GM18517 (cell line): ENCODE measurements around the gene DYSF.

Experiments used
- ATAC-seq: cut with Tn5 transposase; IDR thresholded peaks from one replicate; pipeline ENCODE4 v1.9.1; 2021; ENCODE audit warnings: mild to moderate bottlenecking, moderate library complexity; ENCODE audit not compliant: unreplicated experiment

The DYSF gene

DNA sequence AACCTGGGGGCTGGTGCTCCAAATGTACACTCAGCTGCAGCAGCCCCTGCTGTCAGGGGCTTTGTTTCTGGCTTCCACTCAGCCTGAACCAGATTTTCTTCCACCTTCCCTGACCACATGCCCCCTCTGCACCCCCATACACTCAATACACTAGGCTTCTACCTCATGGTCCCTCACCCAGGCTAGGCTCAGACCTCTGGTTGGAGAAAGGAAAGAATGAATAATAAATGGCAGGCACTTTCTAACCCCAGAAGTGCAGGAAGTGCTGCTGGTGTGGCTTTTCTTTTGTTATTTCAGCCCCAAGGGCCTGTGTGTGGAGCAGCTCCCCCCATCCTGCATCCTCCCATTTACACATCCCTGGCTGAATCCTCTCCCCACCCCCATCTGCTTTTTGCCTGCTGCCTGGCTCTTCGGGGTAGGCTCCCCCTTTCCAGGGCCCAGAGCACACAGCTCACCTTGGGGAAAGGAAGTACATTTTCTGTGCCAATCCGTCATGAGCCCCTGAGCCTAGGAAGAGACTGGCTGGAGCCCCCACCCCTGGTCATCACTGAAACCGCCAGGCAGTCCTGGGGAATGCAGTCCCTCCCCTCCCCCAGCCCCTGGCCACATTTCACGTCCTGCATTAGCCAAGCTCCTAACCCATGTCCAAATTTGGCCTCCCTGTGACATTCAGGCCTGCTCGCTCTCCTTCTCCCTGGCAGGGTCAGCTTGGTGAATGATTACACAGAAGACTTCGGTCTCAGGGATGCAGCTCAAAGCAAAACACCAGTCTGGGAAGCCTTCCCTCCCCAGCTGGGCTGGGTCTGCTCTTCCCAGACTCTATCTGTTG, 2.6 kb downstream of the DYSF start:
- ATAC-seq = no peak

DNA sequence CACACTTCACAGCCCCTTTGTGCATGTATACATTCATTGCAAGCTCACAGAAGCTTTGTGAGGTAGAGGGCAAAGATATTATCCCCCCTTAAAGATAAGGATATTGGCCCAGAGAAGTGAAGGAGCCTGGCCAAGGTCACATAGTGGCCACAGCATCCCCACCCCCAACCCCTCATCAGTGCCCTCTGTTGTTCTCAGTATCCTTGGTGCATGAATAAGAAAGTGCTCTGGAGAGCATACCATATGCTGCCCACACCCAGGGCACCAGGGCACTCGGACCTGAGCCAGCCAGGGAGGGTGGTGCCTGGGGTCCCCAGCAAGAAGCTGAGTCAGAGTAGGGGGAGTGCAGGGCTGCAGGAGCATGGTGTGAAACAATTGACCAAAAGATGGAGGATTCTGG, 3.3 kb downstream of the DYSF start:
- no peak for ATAC-seq

- no peak for ATAC-seq
Measured at GRCh38 chr2:71457123-71457915, 4.0 kb downstream of the DYSF start.

- no peak for ATAC-seq
Measured at GRCh38 chr2:71457923-71458322, 4.6 kb downstream of the DYSF start.

DNA sequence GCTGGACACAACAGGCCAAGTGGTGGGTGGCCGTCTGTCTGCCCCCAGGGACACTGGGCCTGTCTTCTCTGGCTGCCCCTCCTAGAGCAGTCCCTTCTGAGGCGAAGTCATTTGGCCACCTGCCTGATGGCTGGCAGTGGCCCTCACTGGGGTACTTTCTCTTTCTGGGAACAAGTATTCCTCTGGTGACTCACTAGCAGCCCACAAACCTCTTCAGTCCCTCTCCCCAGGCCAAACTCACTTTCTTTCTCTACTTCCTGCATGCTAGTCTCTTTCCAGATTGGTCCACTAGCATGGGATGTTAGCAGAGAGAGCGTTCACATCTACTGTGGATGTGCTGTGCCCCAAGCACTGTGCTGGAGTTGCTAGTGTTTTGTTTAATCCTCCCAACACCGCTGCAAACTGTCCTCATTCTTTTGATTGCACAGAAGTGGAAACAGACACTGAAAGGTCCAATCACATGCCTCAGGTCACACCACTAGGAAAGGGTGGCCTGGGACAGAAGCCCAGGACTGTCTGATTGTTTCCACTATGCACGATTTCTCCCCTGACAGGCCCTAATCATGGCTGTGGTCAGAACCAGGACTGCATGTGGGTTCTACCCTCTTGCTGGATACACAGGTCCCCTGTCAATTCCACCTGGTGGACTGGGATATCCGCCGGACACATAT, 5.2 kb downstream of the DYSF start:
- ATAC-seq = no peak

GRCh38 chr2:71459084-71459431, 5.7 kb downstream of the DYSF start:
- no peak for ATAC-seq

- ATAC-seq = no peak
Measured at GRCh38 chr2:71460056-71460455, 6.7 kb downstream of the DYSF start.

- no peak for ATAC-seq
Measured at GRCh38 chr2:71460595-71461303, 7.4 kb downstream of the DYSF start.

DNA sequence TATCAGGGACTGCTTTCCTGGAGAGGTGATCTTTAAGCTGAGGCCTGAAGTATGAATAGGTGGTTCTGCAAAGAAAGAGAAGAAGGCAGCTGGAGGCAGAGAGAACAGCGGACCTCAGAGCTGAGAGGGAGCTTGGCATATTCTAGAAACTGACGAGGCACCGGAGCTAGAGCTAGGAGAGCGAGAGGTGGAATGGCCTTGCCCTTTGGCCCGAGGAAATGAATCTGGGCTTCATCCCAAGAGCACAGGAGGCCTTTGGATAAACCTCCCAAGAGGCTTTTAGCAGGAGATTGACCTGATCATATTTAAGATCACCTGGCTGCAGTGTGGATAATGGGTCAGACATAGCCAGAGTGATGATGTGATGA, 7.9 kb downstream of the DYSF start:
- ATAC-seq = no peak

DNA sequence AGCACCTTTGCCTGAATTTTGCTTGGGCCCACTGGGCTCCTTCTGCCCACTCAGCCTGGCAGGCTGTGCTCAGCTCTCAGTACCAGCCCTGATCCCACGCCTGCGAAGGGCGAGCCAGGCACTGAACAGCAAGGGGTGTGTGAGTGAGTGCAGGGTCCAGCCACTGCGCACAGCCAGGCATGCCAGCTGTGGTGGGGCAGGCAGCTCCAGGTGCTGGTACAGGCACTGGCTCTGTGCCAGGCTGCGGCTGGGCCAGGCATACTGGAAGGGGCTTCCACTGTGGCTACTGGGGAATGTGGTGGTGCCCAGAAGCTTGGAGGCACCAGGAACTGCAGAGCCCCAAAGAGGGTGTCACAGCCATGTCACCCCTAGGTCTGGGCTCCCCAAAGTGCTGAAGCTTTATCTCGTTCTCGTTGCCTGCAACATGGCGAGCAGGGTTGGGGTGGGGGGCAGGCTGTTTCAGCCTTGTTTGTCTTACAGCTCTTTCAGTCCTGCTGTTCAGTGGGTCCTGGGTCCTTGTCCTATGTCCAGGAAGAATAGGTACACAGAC, 8.8 kb downstream of the DYSF start:
- ATAC-seq = no peak

DNA sequence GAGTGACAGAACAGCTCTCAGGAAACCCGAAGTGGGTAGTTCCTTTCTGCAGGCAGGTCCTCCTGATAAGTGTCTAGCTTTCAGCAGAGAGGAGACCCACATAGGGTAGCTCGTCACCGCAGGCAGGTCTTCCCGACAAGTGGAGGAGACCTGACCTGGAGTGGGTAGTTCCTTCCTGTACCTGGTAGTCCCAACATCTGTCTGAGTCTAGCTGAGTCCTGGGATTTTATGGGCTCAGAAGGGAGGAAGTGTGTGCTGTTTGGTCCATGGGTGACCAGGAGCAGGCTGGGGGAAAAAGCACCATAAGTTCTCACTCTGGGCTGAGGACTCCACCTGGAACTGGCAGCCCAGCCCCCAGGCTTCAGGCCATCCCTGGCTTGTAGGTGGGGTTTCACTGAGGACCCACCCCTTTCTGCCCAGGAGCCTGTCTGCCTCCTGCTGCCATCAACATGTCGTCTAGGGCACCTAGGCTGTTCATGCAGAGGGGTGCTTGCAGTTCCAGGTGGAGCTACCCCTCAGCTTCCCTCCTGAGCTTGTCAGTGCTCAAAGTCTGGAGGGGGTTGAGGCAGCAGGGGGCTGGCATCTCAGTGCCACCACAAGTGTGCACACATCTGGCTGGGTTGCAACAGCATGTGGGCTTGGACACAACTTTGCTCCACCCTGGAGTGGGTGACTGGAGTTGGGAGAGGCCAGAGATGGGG, 9.4 kb downstream of the DYSF start:
- no peak for ATAC-seq

DNA sequence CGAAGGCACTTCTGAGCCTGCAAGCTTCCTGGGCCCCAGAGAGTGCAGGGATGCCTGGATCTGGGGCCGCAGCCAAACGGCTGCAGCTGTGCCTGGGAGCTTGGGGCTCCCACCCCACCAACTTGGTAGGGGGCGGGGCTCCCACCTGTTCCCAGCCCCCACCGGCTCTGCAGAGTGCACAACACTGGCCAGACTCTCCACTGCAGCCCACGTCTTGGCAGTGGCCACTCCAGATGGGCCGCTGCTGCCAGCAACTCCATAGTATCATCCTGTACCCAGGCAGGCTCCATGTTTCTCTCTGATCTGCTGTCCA, 9.9 kb downstream of the DYSF start:
- no peak for ATAC-seq

- no peak for ATAC-seq
Measured at GRCh38 chr2:71464389-71464788, 11.0 kb downstream of the DYSF start.

DNA sequence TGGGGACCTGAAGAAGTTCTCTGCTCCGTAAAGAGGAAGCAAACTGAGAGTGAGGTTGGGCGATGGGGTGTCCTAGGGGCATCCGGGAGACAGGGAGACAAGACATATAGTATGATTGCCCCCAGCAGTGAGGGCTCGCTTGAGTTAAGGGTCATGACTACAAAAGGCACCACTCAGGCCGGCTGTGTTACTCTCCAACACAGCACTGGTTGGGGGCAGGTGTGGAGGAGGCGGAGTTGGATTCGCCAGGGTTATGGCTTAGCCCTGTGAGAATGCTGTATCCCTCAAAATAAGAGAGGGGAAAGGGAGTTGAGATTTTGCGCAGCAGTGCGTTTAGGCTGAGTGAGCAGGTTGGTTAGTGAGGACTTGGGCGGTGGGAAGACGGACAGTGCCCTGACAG, 12.0 kb downstream of the DYSF start:
- no peak for ATAC-seq

DNA sequence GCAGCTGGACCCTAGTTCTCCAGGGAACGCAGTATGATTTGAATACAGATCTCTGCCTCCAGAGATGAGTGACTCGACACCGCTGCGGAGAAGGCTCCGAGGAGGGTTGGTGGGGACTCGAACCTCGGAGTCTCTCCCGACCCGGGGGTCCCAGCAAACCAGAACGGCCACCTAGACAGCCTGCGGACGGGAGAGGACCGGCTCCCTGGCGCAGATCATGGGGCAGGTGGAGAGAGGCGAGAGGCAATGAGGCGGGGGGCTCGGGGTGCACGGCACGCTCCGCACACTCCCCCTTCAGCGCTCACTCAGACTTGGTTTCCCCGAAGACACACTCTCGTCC, 12.6 kb downstream of the DYSF start:
- ATAC-seq = no peak

DNA sequence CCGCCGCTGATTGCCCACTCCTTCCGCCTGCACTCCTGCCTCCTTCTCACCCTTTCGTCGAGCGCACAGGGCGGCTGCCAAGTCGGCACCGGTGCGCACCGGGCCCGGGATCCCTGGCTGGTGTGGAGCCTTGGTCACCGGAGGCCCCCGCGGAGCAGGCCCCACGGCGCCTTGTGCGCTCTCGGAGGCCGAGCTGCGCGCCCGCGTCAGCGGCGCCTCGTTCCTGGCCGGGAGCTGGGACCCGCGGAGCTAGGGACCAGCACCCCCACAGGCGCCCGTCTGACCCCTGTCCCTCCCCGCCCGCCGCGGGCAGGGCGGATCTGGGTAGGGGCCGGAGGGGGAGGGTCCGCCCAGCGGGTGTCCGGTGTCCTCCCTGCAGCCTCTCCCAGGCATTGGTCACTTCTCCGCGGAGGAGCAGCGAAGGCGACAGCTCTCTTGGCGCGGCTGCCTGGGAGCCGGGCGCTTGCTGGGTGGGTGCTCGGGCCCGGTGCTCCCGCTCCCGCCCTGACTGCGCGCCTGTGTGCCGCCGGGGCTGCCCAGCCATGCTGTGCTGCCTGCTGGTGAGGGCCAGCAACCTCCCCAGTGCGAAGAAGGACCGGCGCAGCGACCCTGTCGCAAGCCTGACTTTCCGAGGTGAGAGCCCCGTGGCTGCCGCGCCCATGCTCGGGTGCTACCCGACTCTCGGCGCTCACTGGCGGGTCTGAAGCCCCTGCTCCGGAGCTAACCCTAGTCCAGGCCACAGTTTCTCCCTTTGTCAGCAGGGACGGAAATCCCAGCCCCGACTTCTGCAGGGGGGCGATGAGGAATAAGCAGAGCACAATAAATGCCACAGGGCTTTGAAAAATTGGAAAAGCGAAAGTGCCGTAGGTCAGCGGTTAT, 13.2 kb downstream of the DYSF start:
- no peak for ATAC-seq

GRCh38 chr2:71467180-71467815, 13.9 kb downstream of the DYSF start:
- ATAC-seq = no peak

DNA sequence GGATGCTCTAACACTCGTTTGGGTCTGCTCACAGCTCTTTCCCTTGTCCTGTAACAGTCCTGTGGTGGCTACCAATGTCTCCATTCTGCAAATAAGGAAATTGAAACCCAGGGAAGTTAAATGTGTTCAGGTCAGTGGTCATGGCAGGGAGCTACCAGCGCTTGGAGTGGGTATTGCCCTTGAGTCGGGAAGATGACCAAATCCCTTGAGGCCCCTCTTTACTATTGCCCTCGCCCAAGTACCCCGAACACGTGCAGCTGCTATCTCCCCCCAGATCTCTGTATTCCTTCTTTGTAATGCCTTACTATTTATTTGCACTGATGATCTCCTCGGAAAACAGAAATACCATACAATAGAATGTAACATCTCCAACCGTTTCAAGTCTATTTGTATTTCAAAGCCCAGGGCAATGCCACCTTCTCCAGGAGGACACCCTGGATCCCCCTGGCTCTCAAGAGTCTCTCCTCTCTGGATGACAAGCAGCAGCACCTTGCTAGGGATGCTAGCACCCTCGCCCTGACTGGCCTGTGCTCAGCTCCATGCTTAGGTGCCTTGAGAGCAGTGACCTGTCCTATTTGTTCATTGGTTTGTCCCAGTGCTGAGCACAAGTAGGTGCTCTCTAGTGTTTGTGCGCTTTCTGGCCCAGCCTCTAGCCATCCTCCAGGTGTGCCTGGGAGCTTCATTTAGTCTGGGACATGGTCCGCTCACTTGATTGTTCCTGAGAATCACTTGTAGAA, 15.1 kb downstream of the DYSF start:
- ATAC-seq = no peak
